OCI-LY1 (cell line): Measurements from ENCODE around the gene ANAPC13.

Experiments
- EZH2 ChIP-seq: fragments of 200-600 bp; sonication (generic), shearing (Covaris generic); IDR thresholded peaks from 2 replicates; pipeline ENCODE4 v1.8.0; 2017; ENCODE audit warnings: borderline replicate concordance, mixed run types, mild to moderate bottlenecking, antibody characterized with exemption, low read length, moderate library complexity, mixed read lengths
- TF ChIP-seq, protein P1 (sequence below): fragments of 200-600 bp; sonication (generic), shearing (Covaris generic); IDR thresholded peaks from 2 replicates; pipeline ENCODE4 v1.5.1; 2017; ENCODE audit warnings: mild to moderate bottlenecking, antibody characterized with exemption, low read length, moderate library complexity, mixed read lengths

GRCh38 chr3:134525293-134525692 is 39.5 kb upstream of the ANAPC13 start:
- no peak for TF ChIP-seq EZH2
- TF ChIP-seq, protein P1, sequence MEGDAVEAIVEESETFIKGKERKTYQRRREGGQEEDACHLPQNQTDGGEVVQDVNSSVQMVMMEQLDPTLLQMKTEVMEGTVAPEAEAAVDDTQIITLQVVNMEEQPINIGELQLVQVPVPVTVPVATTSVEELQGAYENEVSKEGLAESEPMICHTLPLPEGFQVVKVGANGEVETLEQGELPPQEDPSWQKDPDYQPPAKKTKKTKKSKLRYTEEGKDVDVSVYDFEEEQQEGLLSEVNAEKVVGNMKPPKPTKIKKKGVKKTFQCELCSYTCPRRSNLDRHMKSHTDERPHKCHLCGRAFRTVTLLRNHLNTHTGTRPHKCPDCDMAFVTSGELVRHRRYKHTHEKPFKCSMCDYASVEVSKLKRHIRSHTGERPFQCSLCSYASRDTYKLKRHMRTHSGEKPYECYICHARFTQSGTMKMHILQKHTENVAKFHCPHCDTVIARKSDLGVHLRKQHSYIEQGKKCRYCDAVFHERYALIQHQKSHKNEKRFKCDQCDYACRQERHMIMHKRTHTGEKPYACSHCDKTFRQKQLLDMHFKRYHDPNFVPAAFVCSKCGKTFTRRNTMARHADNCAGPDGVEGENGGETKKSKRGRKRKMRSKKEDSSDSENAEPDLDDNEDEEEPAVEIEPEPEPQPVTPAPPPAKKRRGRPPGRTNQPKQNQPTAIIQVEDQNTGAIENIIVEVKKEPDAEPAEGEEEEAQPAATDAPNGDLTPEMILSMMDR = no peak
